B cell (primary cell): Measurements from ENCODE around the gene ZMYND8. TPM values are rescaled to one million over a fixed set of nuclear protein-coding genes. Genes with fewer than 3 reads are reported as not detected.

Source experiments
- ATAC-seq: fragments of 200-7000 bp; cut with Tn5 transposase; one replicate; pipeline ENCODE4 v1.10.0; 2021; ENCODE audit warnings: low read depth, mild to moderate bottlenecking, moderate number of reproducible peaks, moderate library complexity
- CTCF ChIA-PET: fragments of 350-600 bp; sonication (Branson Sonifier 250); formaldehyde crosslinking; loops from one replicate; lab custom pipeline; 2021; ENCODE audit warnings: antibody characterized with exemption, inconsistent platforms; lab: Charles Lee
- POLR2A ChIA-PET: fragments of 350-600 bp; sonication (Branson Sonifier 250); formaldehyde crosslinking; loops from one replicate; lab custom pipeline; 2021; ENCODE audit warnings: antibody characterized with exemption; lab: Charles Lee
- DNase-seq: peaks from one replicate; pipeline ENCODE4 v3.0.0; 2013
- H2AFZ ChIP-seq: 2 replicates; pipeline ENCODE4 v1.6.1; 2012; ENCODE audit warnings: mild to moderate bottlenecking, low read depth, low read length; ENCODE audit not compliant: insufficient read depth, poor library complexity, severe bottlenecking
- H3K27ac ChIP-seq, 2 donors: 1 replicate in 1 of 2; 2 replicates in 1 of 2; pipeline ENCODE4 v1.5.1; 2012 to 2013; ENCODE audit warnings: low read length in 2 of 2, mild to moderate bottlenecking in 2 of 2, moderate library complexity in 1 of 2
- H3K27me3 ChIP-seq, 4 experiments: fragments of 200-600 bp in 1 of 4; sonication (generic) in 1 of 4; replicated peaks in 1 of 4; 1 replicate in 2 of 4; 2 replicates in 2 of 4; pipeline versions ENCODE4 v1.6.1 to v1.7.0; 2013 to 2016; ENCODE audit warnings: low read length in 3 of 4, mild to moderate bottlenecking in 2 of 4, mixed read lengths in 1 of 4, moderate library complexity in 1 of 4; ENCODE audit not compliant: insufficient read depth in 4 of 4, control insufficient read depth in 3 of 4; ENCODE audit errors: control extremely low read depth in 1 of 4
- H3K36me3 ChIP-seq, 2 experiments: replicated peaks in 1 of 2; 1 replicate in 1 of 2; 2 replicates in 1 of 2; pipeline versions ENCODE4 v1.6.1 to v1.7.1; 2013; ENCODE audit warnings: low read length in 1 of 2; ENCODE audit not compliant: insufficient read depth in 2 of 2, control insufficient read depth in 1 of 2; ENCODE audit errors: control extremely low read depth in 1 of 2, extremely low read depth in 1 of 2
- H3K4me1 ChIP-seq, 2 donors: fragments of 200-600 bp in 1 of 2; sonication (generic) in 1 of 2; 1 replicate in 1 of 2; 2 replicates in 1 of 2; pipeline versions ENCODE4 v1.5.1 to v1.6.1; 2013 to 2017; ENCODE audit warnings: low read length in 2 of 2; ENCODE audit not compliant: control insufficient read depth in 2 of 2, insufficient read depth in 2 of 2
- H3K4me2 ChIP-seq: replicated peaks from 2 replicates; pipeline ENCODE3; 2012; ENCODE audit warnings: mild to moderate bottlenecking, low read depth, low read length; ENCODE audit not compliant: poor library complexity, severe bottlenecking
- H3K4me3 ChIP-seq, 5 experiments: fragments of 200-600 bp in 1 of 5; sonication (generic) in 1 of 5; 1 replicate in 3 of 5; 2 replicates in 2 of 5; pipeline versions ENCODE4 v1.5.1 to v1.7.0; 2011 to 2016; ENCODE audit warnings: low read length in 4 of 5, mild to moderate bottlenecking in 4 of 5, low read depth in 2 of 5, control low read depth in 1 of 5, moderate library complexity in 1 of 5; ENCODE audit not compliant: insufficient read depth in 1 of 5; ENCODE audit errors: control extremely low read depth in 1 of 5, extremely low read depth in 1 of 5
- H3K79me2 ChIP-seq: fragments of 200-600 bp; sonication (generic); one replicate; pipeline ENCODE4 v1.6.0; 2016; ENCODE audit warnings: low read length; ENCODE audit not compliant: control insufficient read depth, insufficient read depth
- H3K9ac ChIP-seq: fragments of 200-600 bp; sonication (generic); 2 replicates; pipeline ENCODE4 v1.6.1; 2017; ENCODE audit warnings: mild to moderate bottlenecking, low read length, moderate library complexity
- H3K9me3 ChIP-seq, 3 donors: one replicate each; pipeline versions ENCODE4 v1.6.1 to v1.7.1; 2013; ENCODE audit warnings: low read length in 2 of 3; ENCODE audit not compliant: control insufficient read depth in 2 of 3, insufficient read depth in 1 of 3; ENCODE audit errors: control extremely low read depth in 1 of 3
- H4K20me1 ChIP-seq: 2 replicates; pipeline ENCODE4 v1.6.0; 2012; ENCODE audit warnings: mild to moderate bottlenecking, low read length; ENCODE audit not compliant: insufficient read depth, control insufficient read depth, poor library complexity, severe bottlenecking
- H3K27ac Mint-ChIP-seq: one replicate; pipeline ENCODE4 v1.8.0; 2021; ENCODE audit warnings: mixed read lengths
- H3K27me3 Mint-ChIP-seq: one replicate; pipeline ENCODE4 v1.8.0; 2021; ENCODE audit warnings: mixed read lengths
- H3K4me1 Mint-ChIP-seq: one replicate; pipeline ENCODE4 v1.8.0; 2021; ENCODE audit warnings: mixed read lengths
- H3K4me3 Mint-ChIP-seq: one replicate; pipeline ENCODE4 v1.8.0; 2021; ENCODE audit warnings: mixed read lengths
- H3K9me3 Mint-ChIP-seq: one replicate; pipeline ENCODE4 v1.8.0; 2022; ENCODE audit warnings: mixed read lengths; ENCODE audit not compliant: insufficient read depth
- EZH2 ChIP-seq: IDR thresholded peaks from 2 replicates; pipeline ENCODE4 v1.6.1; 2012; ENCODE audit warnings: borderline replicate concordance, low read depth, mild to moderate bottlenecking, moderate library complexity, low read length; ENCODE audit not compliant: insufficient read depth, poor library complexity, severe bottlenecking
- WGBS: methylation state at CpG from one replicate; pipeline ENCODE4 v1.1.5; 2013; ENCODE audit warnings: missing lambda C conversion rate; ENCODE audit not compliant: insufficient coverage; 5-methylcytosine and 5-hydroxymethylcytosine counted together
- intact Hi-C: fragments of 100-400 bp; cut with micrococcal nuclease; formaldehyde crosslinking; loops from one replicate; pipeline ENCODE4 v1.10.0; 2022
- polyA plus RNA-seq: library from polyadenylated mRNA; depleted of rRNA; stranded (reverse); fragments of >200 nt; gene quantifications from 2 replicates; pipeline ENCODE4 v1.2.3, GENCODE V29; 2012
- total RNA-seq, 2 donors: library from RNA; stranded (reverse); fragments of 120-200 nt in 1 of 2; gene quantifications; 1 replicate in 1 of 2; 2 replicates in 1 of 2; pipeline versions ENCODE4 v1.2.3 to v1.2.4, GENCODE V29; 2013 to 2022
- TF ChIP-seq, protein P1 (sequence below): fragments of 200-600 bp; IDR thresholded peaks from one replicate; pipeline ENCODE4 v1.8.0; 2022; ENCODE audit warnings: antibody characterized with exemption, mild to moderate bottlenecking

Gene ZMYND8
- total and polyA plus RNA-seq, 2 donors (not counting 1 experiment from before 2014, with no cell fraction given): 20.3 to 67.2 TPM

DNA sequence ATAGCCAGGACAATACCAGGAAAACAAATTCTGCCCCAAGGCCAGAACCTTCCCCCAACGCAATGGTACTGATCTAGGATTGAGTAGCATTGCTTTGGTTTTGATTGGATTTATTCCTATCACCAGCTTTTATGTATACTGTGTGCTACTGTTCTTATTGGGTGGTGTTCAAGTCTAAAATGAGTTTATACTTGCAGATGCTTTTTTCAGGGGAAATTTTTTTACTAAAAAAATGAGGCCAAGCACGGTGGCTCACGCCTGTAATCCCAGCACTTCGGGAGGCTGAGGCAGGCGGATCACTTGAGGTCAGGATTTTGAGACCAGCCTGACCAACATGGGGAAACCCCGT lies 116.8 kb downstream of the ZMYND8 start:
- Histone ChIP-seq H4K20me1 (peaks cover 27% of the 10 kb centered on the region), H2AFZ (no peak overlapping the region), H3K27ac (no peak overlapping the region), H3K4me3 (no peak overlapping the region), H3K36me3 (peaks cover 28 to 86% of the 10 kb centered on the region in 2 experiments), H3K9ac (no peak overlapping the region), H3K9me3 (no peaks in the 10 kb centered on the region), H3K4me1 (no peaks in the 10 kb centered on the region), H3K79me2 (peaks cover 43% of the 10 kb centered on the region), H3K27me3 (no peaks in the 10 kb centered on the region), H3K4me2 (no peak overlapping the region)
- no peak for DNase-seq
- POLR2A ChIA-PET: no interaction called here
- Mint-ChIP-seq H3K27ac (no peak overlapping the region), H3K4me1 (no peaks in the 10 kb centered on the region), H3K9me3 (no peaks in the 10 kb centered on the region), H3K27me3 (no peaks in the 10 kb centered on the region), H3K4me3 (no peak overlapping the region)
- no peak for ATAC-seq
- CTCF ChIA-PET: no interaction called here
- TF ChIP-seq EZH2: no peak
- TF ChIP-seq, protein P1, sequence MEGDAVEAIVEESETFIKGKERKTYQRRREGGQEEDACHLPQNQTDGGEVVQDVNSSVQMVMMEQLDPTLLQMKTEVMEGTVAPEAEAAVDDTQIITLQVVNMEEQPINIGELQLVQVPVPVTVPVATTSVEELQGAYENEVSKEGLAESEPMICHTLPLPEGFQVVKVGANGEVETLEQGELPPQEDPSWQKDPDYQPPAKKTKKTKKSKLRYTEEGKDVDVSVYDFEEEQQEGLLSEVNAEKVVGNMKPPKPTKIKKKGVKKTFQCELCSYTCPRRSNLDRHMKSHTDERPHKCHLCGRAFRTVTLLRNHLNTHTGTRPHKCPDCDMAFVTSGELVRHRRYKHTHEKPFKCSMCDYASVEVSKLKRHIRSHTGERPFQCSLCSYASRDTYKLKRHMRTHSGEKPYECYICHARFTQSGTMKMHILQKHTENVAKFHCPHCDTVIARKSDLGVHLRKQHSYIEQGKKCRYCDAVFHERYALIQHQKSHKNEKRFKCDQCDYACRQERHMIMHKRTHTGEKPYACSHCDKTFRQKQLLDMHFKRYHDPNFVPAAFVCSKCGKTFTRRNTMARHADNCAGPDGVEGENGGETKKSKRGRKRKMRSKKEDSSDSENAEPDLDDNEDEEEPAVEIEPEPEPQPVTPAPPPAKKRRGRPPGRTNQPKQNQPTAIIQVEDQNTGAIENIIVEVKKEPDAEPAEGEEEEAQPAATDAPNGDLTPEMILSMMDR: no peak
- intact Hi-C loops: no loop called here
- 96% methylated on average over 4 of the region's 6 CpGs for WGBS

DNA sequence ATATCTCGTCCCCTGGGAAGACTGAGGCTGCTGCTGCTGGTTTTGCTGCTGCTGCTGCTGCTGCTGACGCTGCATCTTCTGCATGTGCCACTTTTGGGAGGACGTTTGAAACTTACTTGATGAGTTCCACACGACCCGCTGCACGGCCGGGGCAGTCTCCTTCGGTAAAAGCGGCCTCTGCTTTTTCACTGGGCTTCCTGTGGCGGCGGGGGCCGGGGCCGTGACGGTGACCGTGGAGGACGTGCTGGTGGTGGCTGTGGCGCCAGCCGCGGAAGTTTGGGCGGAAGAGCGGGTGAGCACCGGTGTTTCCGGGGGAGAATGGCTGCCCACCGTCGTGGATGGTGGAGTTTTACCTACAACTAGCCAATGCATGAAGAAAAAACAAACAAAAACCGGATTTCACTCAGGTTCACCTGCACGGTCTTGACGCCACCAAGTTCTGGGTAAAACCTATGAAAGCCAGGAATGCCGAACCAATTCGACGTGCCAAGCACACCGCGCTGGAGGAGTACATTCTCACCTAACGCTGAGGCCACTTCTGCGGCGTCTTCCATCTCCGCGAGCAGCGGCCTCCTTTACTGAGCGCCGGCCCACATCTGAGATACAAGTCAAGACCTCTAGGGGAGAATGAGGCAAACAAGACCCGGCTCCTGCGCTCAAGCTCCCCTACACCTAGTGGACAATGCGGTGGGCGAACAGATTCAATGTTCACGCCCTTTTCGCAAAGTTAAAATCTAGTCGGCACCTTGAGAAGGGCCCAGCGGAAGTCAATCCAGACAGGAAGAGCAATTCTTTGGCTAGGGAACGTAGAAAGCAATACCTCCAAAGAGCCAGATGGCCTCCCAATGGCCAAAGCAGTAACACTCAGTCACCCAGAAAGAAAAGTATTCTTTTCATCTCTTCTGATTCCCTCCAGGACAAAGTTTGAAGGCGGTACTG lies 117.5 kb downstream of the ZMYND8 start:
- no peak overlapping the region for H3K4me3 ChIP-seq
- H2AFZ ChIP-seq: no peak overlapping the region
- TF ChIP-seq EZH2: no peak
- TF ChIP-seq, protein P1: no peak
- no peaks in the 10 kb centered on the region for H3K4me1 Mint-ChIP-seq
- H3K27ac Mint-ChIP-seq: no peak overlapping the region
- H3K4me1 ChIP-seq: no peaks in the 10 kb centered on the region
- ChIA-PET POLR2A (no interaction called here), CTCF (no interaction called here)
- no peaks in the 10 kb centered on the region for H3K9me3 ChIP-seq
- H4K20me1 ChIP-seq: peaks cover 21% of the 10 kb centered on the region
- H3K27me3 Mint-ChIP-seq: no peaks in the 10 kb centered on the region
- no peak overlapping the region for H3K9ac ChIP-seq
- H3K4me3 Mint-ChIP-seq: no peak overlapping the region
- H3K9me3 Mint-ChIP-seq: no peaks in the 10 kb centered on the region
- 97% methylated on average over 50 of the region's 51 CpGs for WGBS
- H3K27ac ChIP-seq: no peak overlapping the region
- no peaks in the 10 kb centered on the region for H3K27me3 ChIP-seq
- ATAC-seq (no peak), DNase-seq (no peak)
- peaks cover 41% of the 10 kb centered on the region for H3K79me2 ChIP-seq
- H3K4me2 ChIP-seq: no peak overlapping the region
- intact Hi-C loops: no loop called here
- H3K36me3 ChIP-seq: peaks cover 26 to 86% of the 10 kb centered on the region in 2 experiments
